Upper lobe of right lung (tissue), 1 donor: ENCODE results near the gene KITLG. TPM values are rescaled to one million over a fixed set of nuclear protein-coding genes. Genes with fewer than 3 reads are reported as not detected.

ENCODE experiments used
- ATAC-seq: fragments of 200-7000 bp; cut with Tn5 transposase; one replicate; pipeline ENCODE4 v1.9.1; 2020; ENCODE audit warnings: mild to moderate bottlenecking, moderate library complexity
- DNase-seq: peaks from one replicate; pipeline ENCODE4 v3.0.0-alpha.2; 2020
- H3K27ac ChIP-seq: fragments of 200-600 bp; one replicate; pipeline ENCODE4 v1.8.0; 2022
- H3K27me3 ChIP-seq: fragments of 200-600 bp; one replicate; pipeline ENCODE4 v1.8.0; 2022; ENCODE audit warnings: mild to moderate bottlenecking
- H3K36me3 ChIP-seq: fragments of 200-600 bp; one replicate; pipeline ENCODE4 v1.8.0; 2022
- H3K4me1 ChIP-seq: fragments of 200-600 bp; one replicate; pipeline ENCODE4 v1.8.0; 2022
- H3K4me3 ChIP-seq: fragments of 200-600 bp; one replicate; pipeline ENCODE4 v1.8.0; 2022; ENCODE audit warnings: mild to moderate bottlenecking
- H3K9me3 ChIP-seq: fragments of 200-600 bp; one replicate; pipeline ENCODE4 v1.8.0; 2022
- CTCF ChIP-seq: fragments of 200-600 bp; IDR thresholded peaks from one replicate; pipeline ENCODE4 v1.8.0; 2022; ENCODE audit warnings: antibody characterized with exemption
- intact Hi-C: fragments of 100-400 bp; cut with DNase I; formaldehyde crosslinking; loops from one replicate; pipeline ENCODE4 v1.11.0; 2022
- total RNA-seq: library from RNA; stranded (reverse); fragmentation: NEBNext Ultra II Directional; extraction: Animal tissue kit (Norgen Biotek cat#: 25700); gene quantifications from one replicate; pipeline ENCODE4 v1.2.1, GENCODE V29; 2021
- donor health status: DM: no; HTN: yes; CAD: no; lungs with severe emphysema.

KITLG gene
- total RNA-seq, 1 donor from 2014 or later = 68.1 TPM

- Histone ChIP-seq H3K9me3 (no peaks in the 10 kb centered on the region), H3K27ac (no peak overlapping the region), H3K4me3 (no peak overlapping the region), H3K36me3 (no peaks in the 10 kb centered on the region), H3K27me3 (no peaks in the 10 kb centered on the region), H3K4me1 (no peaks in the 10 kb centered on the region)
- DNase-seq = no peak
- intact Hi-C loops = no loop called here
- TF ChIP-seq CTCF = no peak
- ATAC-seq = no peak
Measured at GRCh38 chr12:88623777-88624548, 43.7 kb upstream of the KITLG start.

- Histone ChIP-seq H3K36me3 (no peaks in the 10 kb centered on the region), H3K4me1 (no peaks in the 10 kb centered on the region), H3K9me3 (no peaks in the 10 kb centered on the region), H3K27me3 (no peaks in the 10 kb centered on the region), H3K27ac (no peak overlapping the region), H3K4me3 (no peak overlapping the region)
- DNase-seq (no peak), ATAC-seq (no peak)
- no peak for TF ChIP-seq CTCF
- intact Hi-C loops = no loop called here
Measured at GRCh38 chr12:88617352-88617751, 37.1 kb upstream of the KITLG start.

- H3K9me3 ChIP-seq = no peaks in the 10 kb centered on the region
- no peak for DNase-seq
- H3K27me3 ChIP-seq = no peaks in the 10 kb centered on the region
- no peaks in the 10 kb centered on the region for H3K36me3 ChIP-seq
- intact Hi-C loops = no loop called here
- TF ChIP-seq CTCF = no peak
- no peak overlapping the region for H3K27ac ChIP-seq
- no peaks in the 10 kb centered on the region for H3K4me1 ChIP-seq
- H3K4me3 ChIP-seq = no peak overlapping the region
- ATAC-seq = no peak
Measured at GRCh38 chr12:88615490-88615889, 35.2 kb upstream of the KITLG start.

GRCh38 chr12:88604646-88605045, 24.4 kb upstream of the KITLG start:
- Histone ChIP-seq H3K27me3 (no peaks in the 10 kb centered on the region), H3K27ac (no peak overlapping the region), H3K4me3 (no peak overlapping the region), H3K36me3 (no peaks in the 10 kb centered on the region), H3K9me3 (no peaks in the 10 kb centered on the region), H3K4me1 (no peaks in the 10 kb centered on the region)
- DNase-seq = no peak
- no peak for TF ChIP-seq CTCF
- no peak for ATAC-seq
- intact Hi-C loops = no loop called here

DNA sequence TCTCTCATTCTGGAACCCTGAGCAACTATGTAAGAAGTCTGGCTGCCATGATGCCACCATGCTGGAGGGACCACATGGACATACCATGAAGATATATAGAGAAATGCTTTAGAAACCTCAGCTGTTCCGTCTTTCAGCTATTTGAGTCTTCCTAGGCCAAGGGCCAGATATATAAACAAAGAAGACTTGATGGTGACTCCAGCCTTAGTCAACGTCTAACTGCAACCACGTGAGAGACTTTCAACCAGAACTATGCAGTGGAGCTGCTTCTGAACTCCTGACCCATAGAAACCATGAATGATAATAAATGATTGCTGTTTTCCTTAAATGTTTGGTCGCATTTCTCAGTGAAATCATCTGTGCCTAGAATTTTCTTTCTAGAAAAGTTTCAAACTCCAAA, 20.0 kb upstream of the KITLG start:
- intact Hi-C loops = no loop called here
- no peak overlapping the region for H3K4me3 ChIP-seq
- H3K27ac ChIP-seq = no peak overlapping the region
- DNase-seq (no peak), ATAC-seq (no peak)
- no peaks in the 10 kb centered on the region for H3K4me1 ChIP-seq
- no peak for TF ChIP-seq CTCF
- H3K27me3 ChIP-seq = no peaks in the 10 kb centered on the region
- no peaks in the 10 kb centered on the region for H3K36me3 ChIP-seq
- no peaks in the 10 kb centered on the region for H3K9me3 ChIP-seq

- H3K27ac ChIP-seq = no peak overlapping the region
- TF ChIP-seq CTCF = no peak
- intact Hi-C loops = no loop called here
- H3K4me1 ChIP-seq = no peaks in the 10 kb centered on the region
- H3K9me3 ChIP-seq = no peaks in the 10 kb centered on the region
- no peak for DNase-seq
- no peaks in the 10 kb centered on the region for H3K27me3 ChIP-seq
- no peaks in the 10 kb centered on the region for H3K36me3 ChIP-seq
- H3K4me3 ChIP-seq = no peak overlapping the region
- no peak for ATAC-seq
Measured at GRCh38 chr12:88597365-88597764, 17.1 kb upstream of the KITLG start.
